Activated CD8-positive, alpha-beta memory T cell treated with anti-CD3 and anti-CD28 coated beads for 24 hours (primary cell): ENCODE results near the gene NFKB1.

Experiments used
- DNase-seq: peaks from one replicate; pipeline ENCODE4 v3.0.0-alpha.2; 2020

Gene NFKB1

GRCh38 chr4:102632241-102633065 is 131.3 kb downstream of the NFKB1 start:
- DNase-seq: no peak

GRCh38 chr4:102633100-102633499 is 131.9 kb downstream of the NFKB1 start:
- no peak for DNase-seq

- DNase-seq: no peak
Measured at GRCh38 chr4:102637391-102637790, 136.2 kb downstream of the NFKB1 start.

- DNase-seq: no peak
Measured at GRCh38 chr4:102638621-102639020, 137.5 kb downstream of the NFKB1 start.

- DNase-seq: no peak
Measured at GRCh38 chr4:102639598-102639997, 138.4 kb downstream of the NFKB1 start.

GRCh38 chr4:102640669-102641068 is 139.5 kb downstream of the NFKB1 start:
- no peak for DNase-seq

GRCh38 chr4:102641793-102642192 is 140.6 kb downstream of the NFKB1 start:
- DNase-seq: no peak

- DNase-seq: no peak
Measured at GRCh38 chr4:102642631-102643298, 141.6 kb downstream of the NFKB1 start.

GRCh38 chr4:102647117-102647516 is 146.0 kb downstream of the NFKB1 start:
- no peak for DNase-seq

GRCh38 chr4:102657206-102657605 is 156.0 kb downstream of the NFKB1 start:
- DNase-seq: no peak

- no peak for DNase-seq
Measured at GRCh38 chr4:102663073-102663472, 161.9 kb downstream of the NFKB1 start.

GRCh38 chr4:102665527-102665926 is 164.4 kb downstream of the NFKB1 start:
- no peak for DNase-seq
